ENCODE measurements around the gene PDGFB. TPM values are rescaled to one million over a fixed set of nuclear protein-coding genes. Genes with fewer than 3 reads are reported as not detected.

The PDGFB gene
- total and polyA plus RNA-seq, 7 donors: 5.2 to 16.4 (median 10.1) TPM

- WGBS, 3 donors: 70 to 84% (median 71%) methylated on average over 22 of the region's 22 CpGs
- Histone ChIP-seq H3K4me3 (no peak overlapping the region), H3K27me3 (ENCODE audit: insufficient read depth in 3 of 3, low read length in 2 of 3) (no peaks in the 10 kb centered on the region), H3K9me3 (no peaks in the 10 kb centered on the region), H3K4me1 (peaks cover 53% of the 10 kb centered on the region), H3K36me3 (ENCODE audit: insufficient read depth in 1 of 2, low read depth in 1 of 2) (no peaks in the 10 kb centered on the region), H3K27ac (peak overlapping the region; percentile 99)
- ATAC-seq: peak in 1 of 4 donors; percentile 12
- DNase-seq: peak in 1 of 2 donors; percentile 45
- intact Hi-C loops (cut with DNase I): no loop called here
- TF ChIP-seq, protein P1, sequence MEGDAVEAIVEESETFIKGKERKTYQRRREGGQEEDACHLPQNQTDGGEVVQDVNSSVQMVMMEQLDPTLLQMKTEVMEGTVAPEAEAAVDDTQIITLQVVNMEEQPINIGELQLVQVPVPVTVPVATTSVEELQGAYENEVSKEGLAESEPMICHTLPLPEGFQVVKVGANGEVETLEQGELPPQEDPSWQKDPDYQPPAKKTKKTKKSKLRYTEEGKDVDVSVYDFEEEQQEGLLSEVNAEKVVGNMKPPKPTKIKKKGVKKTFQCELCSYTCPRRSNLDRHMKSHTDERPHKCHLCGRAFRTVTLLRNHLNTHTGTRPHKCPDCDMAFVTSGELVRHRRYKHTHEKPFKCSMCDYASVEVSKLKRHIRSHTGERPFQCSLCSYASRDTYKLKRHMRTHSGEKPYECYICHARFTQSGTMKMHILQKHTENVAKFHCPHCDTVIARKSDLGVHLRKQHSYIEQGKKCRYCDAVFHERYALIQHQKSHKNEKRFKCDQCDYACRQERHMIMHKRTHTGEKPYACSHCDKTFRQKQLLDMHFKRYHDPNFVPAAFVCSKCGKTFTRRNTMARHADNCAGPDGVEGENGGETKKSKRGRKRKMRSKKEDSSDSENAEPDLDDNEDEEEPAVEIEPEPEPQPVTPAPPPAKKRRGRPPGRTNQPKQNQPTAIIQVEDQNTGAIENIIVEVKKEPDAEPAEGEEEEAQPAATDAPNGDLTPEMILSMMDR (IDR thresholded peaks at IDR 0.05): no peak
Observed at GRCh38 chr22:39251762-39252460, 7.1 kb upstream of the PDGFB start.

GRCh38 chr22:39250838-39251237 lies 6.1 kb upstream of the PDGFB start:
- H3K27me3 ChIP-seq (ENCODE audit: insufficient read depth in 3 of 3, low read length in 2 of 3): no peaks in the 10 kb centered on the region
- H3K9me3 ChIP-seq: no peaks in the 10 kb centered on the region
- no peaks in the 10 kb centered on the region for H3K36me3 ChIP-seq (ENCODE audit: insufficient read depth in 1 of 2, low read depth in 1 of 2)
- intact Hi-C loops (cut with DNase I): no loop called here
- DNase-seq (no peak), ATAC-seq (no peak)
- no peak overlapping the region for H3K27ac ChIP-seq
- H3K4me3 ChIP-seq: no peak overlapping the region
- H3K4me1 ChIP-seq: peaks cover 52% of the 10 kb centered on the region
- TF ChIP-seq, protein P1 (IDR thresholded peaks at IDR 0.05): no peak
- WGBS, 3 donors: 91 to 96% (median 94%) methylated on average over 5 of the region's 5 CpGs

DNA sequence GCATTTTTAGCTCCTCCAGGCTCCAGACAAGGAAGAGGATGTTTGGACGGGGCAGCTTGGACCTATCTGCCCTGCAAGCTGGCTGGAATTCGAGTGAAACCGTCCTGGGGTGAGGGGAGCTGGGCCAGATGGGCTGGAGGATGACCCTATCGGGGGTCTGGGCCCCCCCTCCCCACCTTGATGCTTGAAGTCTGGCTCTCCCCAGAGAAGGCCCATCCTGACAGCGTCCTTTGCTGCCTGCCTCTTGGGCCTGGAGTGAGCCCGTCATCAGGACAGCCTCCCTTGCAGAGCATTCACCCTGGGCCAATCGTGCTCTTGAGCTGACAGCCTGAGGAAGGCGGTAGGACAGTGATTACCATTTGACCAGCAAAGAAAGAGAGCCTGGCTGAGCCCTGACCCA lies 5.3 kb upstream of the PDGFB start:
- Histone ChIP-seq H3K9me3 (no peaks in the 10 kb centered on the region), H3K27me3 (ENCODE audit: insufficient read depth in 3 of 3, low read length in 2 of 3) (no peaks in the 10 kb centered on the region), H3K4me3 (no peak overlapping the region), H3K27ac (no peak overlapping the region), H3K4me1 (peaks cover 45% of the 10 kb centered on the region), H3K36me3 (ENCODE audit: insufficient read depth in 1 of 2, low read depth in 1 of 2) (no peaks in the 10 kb centered on the region)
- ATAC-seq (no peak), DNase-seq (peak in 1 of 2 donors; percentile 45)
- TF ChIP-seq, protein P1 (IDR thresholded peaks at IDR 0.05): no peak
- intact Hi-C loops (cut with DNase I): no loop called here
- 61 to 74% (median 64%) methylated on average over 8 of the region's 8 CpGs for WGBS, 3 donors

GRCh38 chr22:39249086-39249704 lies 4.4 kb upstream of the PDGFB start:
- no peak for ATAC-seq
- H3K36me3 ChIP-seq (ENCODE audit: insufficient read depth in 1 of 2, low read depth in 1 of 2): no peaks in the 10 kb centered on the region
- TF ChIP-seq, protein P1 (IDR thresholded peaks at IDR 0.05): no peak
- peaks cover 36% of the 10 kb centered on the region for H3K4me1 ChIP-seq
- H3K4me3 ChIP-seq: no peak overlapping the region
- 81 to 87% (median 85%) methylated on average over 12 of the region's 12 CpGs for WGBS, 3 donors
- no peaks in the 10 kb centered on the region for H3K27me3 ChIP-seq (ENCODE audit: insufficient read depth in 3 of 3, low read length in 2 of 3)
- intact Hi-C loops (cut with DNase I): loop anchor here in 1 of 2 donors (5.0 kb wide), 1 partner anchor 58 kb away; no protein-coding TSS in a partner anchor
- H3K9me3 ChIP-seq: no peaks in the 10 kb centered on the region
- H3K27ac ChIP-seq: no peak overlapping the region
- peak in 1 of 2 donors; percentile 46 for DNase-seq

Data from psoas muscle (tissue), 8 donors.